Astrocyte of the hippocampus (primary cell): ENCODE results near the gene SPCS2.
A peak's percentile ranks its signal among the peaks of the same experiment; 100 is the strongest.

ENCODE experiments used
- DNase-seq: peaks from one replicate; pipeline ENCODE4 v3.0.0; 2011; ENCODE audit warnings: low read depth, low spot score

SPCS2 gene

DNA sequence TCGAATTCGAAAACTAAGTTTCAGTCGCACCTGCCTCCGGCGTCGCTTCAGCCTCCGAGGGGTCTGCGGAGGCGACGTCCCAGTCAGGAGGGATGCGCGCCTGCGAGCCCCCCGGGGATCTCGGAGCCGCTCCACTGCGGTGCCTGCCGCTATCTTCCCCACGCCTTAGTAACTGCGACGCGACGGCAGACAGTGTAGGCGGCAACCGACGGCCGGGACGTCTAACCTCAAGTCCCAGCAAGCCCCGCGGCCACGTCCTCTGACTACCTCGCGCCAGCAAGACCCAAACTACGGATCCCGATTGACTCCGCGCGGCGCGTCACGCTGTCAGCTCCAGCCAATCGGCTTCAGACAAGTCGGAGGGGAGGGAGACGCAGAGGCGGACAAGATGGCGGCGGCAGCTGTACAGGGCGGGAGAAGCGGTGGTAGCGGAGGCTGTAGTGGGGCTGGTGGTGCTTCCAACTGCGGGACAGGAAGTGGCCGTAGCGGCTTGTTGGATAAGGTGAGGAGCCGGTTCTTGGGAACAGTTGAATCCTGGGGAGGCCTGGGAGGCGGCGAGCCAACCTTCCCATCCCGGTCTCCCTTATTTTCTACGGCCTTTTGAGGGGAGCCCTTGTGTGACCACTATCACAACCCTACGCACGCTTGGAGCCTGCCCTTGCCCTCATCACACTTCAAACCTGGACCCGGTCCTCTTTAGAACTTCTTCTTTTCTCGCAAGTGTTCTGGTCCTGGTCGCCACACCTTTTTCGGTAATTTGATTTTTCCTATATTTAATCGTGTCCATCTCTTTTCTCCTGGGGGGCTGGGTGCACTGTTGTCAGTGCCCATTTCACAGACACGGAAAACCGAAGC lies at the start of gene SPCS2, which contains the start of gene XRRA1:
TSS of gene SPCS2 (plus strand) at position 369 of the 855 bp plus-strand sequence. CDS start at position 389, 20 bp downstream.
TSS of gene XRRA1 (minus strand) at position 194 of the 855 bp plus-strand sequence. CDS start 8,213 bp downstream, outside the sequence.
- peak; percentile 99 for DNase-seq

- no peak for DNase-seq
Observed at GRCh38 chr11:74902342-74902741, 46.7 kb upstream of the SPCS2 start.

DNA sequence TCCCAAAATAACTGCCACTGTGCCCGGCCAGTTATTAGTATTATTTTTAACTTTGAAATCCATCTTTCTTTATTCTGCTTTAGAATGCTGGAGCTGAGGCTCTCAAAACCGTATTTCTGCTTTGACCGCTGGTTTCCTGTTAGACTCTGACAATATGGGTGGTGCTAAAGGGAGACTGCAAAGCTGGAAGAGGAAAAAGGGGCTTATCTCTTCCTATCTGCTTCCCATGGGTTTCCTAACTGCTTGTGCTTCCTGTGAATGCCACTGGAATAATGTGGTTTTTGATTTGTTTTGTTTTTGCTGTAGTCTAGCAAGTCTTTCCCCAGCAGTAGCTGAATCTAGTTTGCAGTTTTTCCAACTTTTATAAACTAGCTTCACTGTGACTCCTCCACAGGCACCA lies 43.7 kb upstream of the SPCS2 start:
- DNase-seq = no peak

DNA sequence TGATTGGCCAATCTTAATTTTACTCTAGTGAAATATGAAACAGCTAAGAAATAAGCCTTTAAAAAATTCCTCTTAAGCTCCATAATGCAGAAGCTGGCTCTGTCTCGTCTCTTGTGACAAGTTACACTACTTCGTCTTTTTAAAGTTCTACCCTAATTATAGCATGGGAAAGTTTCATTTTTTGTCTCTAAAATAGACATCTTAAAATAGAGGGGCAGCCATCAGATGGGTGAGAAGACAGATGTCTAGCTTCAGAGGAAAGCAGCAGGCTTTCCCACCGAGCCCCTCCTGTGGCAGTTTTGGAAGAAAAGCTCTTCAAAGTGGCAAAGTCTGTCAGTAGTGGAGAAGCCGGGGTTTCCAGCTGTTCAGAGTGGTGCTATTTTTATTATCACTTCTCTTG lies 39.7 kb upstream of the SPCS2 start:
- no peak for DNase-seq

DNA sequence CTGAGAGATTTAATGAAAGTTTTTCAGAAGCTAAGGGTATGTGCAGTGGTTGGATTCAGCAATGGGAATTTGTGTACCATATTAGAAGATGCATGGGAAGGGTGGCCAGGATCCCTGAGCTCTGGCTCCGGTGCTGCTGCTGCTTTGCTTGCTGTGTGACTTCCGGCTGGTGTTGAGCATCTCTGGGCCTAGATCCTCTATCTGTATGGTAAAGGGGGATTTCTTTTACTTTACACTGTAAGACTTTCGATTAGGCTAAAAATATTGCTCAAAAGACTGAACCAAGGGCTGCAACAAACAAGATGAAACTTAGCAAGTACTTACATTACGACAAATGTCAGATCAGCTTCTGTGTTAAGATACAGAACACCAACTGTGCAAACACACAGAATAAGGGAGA lies 39.3 kb upstream of the SPCS2 start:
- DNase-seq = no peak

- DNase-seq = peak; percentile 18
Observed at GRCh38 chr11:74923125-74923524, 25.9 kb upstream of the SPCS2 start.

DNA sequence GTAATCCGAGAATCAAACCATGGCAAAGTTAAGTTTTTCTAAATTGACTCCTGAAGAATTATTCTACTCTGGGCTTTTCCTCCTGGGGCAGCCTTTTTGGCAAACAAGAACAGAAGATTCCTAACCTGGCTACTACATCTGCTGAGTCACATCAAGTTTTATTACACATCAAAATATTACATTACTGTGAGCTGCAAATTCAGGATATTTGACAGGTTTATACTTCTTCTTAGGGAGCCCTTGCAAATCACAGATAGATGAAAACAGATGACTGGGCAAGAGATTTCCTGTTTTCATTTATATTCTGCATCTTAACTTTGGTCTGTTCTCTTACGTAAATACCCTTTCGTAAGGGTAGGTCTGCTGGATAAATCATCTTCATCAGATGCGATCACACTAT lies 23.8 kb upstream of the SPCS2 start:
- peak; percentile 7 for DNase-seq

GRCh38 chr11:74926304-74927030 lies 22.6 kb upstream of the SPCS2 start:
- no peak for DNase-seq

- DNase-seq = no peak
Observed at GRCh38 chr11:74927496-74927895, 21.6 kb upstream of the SPCS2 start.

GRCh38 chr11:74929431-74930363 lies 19.4 kb upstream of the SPCS2 start:
- peak; percentile 92 for DNase-seq

- DNase-seq = peak; percentile 36
Observed at GRCh38 chr11:74932169-74932568, 16.9 kb upstream of the SPCS2 start.

- DNase-seq = peak; percentile 51
Observed at GRCh38 chr11:74932797-74933196, 16.3 kb upstream of the SPCS2 start.

GRCh38 chr11:74933765-74934164 lies 15.3 kb upstream of the SPCS2 start:
- no peak for DNase-seq

- no peak for DNase-seq
Observed at GRCh38 chr11:74935285-74935684, 13.8 kb upstream of the SPCS2 start.

DNA sequence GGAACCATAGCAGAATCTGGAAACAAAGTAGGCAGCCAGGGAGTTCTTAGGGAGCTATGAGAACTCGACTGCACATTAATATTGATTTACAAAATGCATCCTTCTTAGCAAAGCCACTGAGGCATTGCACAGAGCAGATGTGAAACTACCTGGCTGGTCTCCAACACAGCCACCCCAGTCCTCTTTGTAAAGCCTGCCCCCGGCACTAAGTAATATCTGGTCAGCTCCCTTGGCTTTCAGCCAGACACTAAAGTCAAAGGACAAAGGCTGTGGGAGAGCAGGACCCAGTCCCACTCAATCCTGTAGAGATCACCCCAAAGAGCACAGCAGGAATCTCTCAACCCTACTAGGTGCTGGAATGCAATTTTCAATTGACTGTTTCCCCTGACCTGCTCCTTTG lies 13.0 kb upstream of the SPCS2 start:
- no peak for DNase-seq

DNA sequence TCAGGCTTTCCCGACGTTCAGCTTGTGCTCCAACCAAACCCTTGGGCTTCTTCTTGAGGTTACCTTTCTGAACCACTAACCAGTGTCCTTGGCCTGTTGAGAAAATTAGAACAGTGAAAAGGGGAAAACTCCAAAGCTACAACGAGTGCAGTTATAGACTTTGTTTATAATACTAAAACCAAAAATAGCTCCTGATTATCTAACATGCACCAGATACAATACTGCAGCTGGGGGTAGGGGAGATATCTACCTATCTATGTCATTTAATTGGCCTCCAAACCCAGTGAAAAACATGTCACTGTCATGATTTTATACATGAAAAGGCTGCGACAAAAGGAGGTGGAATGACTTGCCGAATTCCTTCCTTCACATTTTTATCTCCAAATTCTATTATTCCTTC lies 12.1 kb upstream of the SPCS2 start:
- no peak for DNase-seq

GRCh38 chr11:74937696-74938475 lies 11.2 kb upstream of the SPCS2 start:
- peak; percentile 26 for DNase-seq

GRCh38 chr11:74941492-74941891 lies 7.6 kb upstream of the SPCS2 start:
- no peak for DNase-seq

DNA sequence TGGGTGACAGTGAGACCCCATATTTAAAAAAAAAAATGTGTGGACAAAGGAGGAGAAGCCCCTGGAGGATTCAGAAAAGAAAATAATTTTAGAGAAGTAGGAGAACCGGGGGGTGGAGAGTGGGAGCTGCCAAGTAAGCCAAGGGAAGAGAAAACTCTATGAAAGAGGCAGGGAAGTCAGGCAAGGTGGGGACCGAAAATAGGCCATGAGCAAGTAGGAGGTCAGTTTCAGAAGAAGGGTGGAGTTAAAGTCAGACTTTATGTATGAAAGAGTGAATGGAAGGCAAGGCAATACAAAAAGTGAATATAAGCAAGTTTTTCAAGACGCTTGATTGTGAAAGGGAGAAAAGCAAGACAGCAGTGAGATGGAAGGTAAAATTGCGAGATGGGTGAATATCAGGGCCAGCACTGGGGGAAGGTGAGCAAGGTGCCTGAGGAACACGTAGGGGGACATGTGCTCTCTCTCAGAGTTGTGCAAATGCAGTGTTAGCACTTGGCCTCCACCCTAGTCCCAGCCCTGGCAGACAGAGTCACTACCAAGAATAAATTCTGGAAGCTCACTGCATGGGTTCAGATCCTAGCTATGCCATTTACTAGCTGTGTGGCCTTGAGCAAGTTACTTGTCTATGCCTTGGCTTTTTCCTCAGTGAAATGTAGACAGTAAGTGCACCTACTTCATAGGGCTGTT lies 6.8 kb upstream of the SPCS2 start:
- DNase-seq = no peak

- no peak for DNase-seq
Observed at GRCh38 chr11:74948546-74948897, 544 bp upstream of the SPCS2 start.
